Natural killer cell treated with Interleukin-12 subunit alpha and Interleukin-12 subunit beta and Interleukin-15 and Interleukin-18, amount 100 ng/mL, for 72 hours (primary cell): ENCODE measurements around the gene VPS13D. TPM values are rescaled to one million over a fixed set of nuclear protein-coding genes. Genes with fewer than 3 reads are reported as not detected.
A peak's percentile ranks its signal among the peaks of the same experiment; 100 is the strongest.
"Not testable (repeated sequence)": the region's sequence is repeated elsewhere in the genome, so short reads cannot be mapped to it uniquely, and the experiment has no call there.

Source experiments
- ATAC-seq, 2 donors: fragments of 150-1000 bp; cut with Tn5 transposase in 1 of 2; sonication (Bioruptor Pico), chemical (Tn5 transposase) in 1 of 2; 2 replicates each; pipeline ENCODE4 v1.10.0; 2021
- DNase-seq: peaks from one replicate; pipeline ENCODE4 v3.0.0; 2022; ENCODE audit warnings: low spot score
- H3K27ac Mint-ChIP-seq, 2 donors: 1 replicate in 1 of 2; 2 replicates in 1 of 2; pipeline ENCODE4 v1.8.0; 2022; ENCODE audit warnings: mixed read lengths in 2 of 2, mild to moderate bottlenecking in 1 of 2, moderate library complexity in 1 of 2
- H3K27me3 Mint-ChIP-seq, 2 donors: 1 replicate in 1 of 2; 2 replicates in 1 of 2; pipeline ENCODE4 v1.8.0; 2022; ENCODE audit warnings: mixed read lengths in 2 of 2
- H3K36me3 Mint-ChIP-seq: one replicate; pipeline ENCODE4 v1.8.0; 2022; ENCODE audit warnings: mixed read lengths
- H3K4me1 Mint-ChIP-seq, 2 donors: 1 replicate in 1 of 2; 2 replicates in 1 of 2; pipeline ENCODE4 v1.8.0; 2022; ENCODE audit warnings: low read depth in 2 of 2, mixed read lengths in 2 of 2, mild to moderate bottlenecking in 1 of 2
- H3K4me3 Mint-ChIP-seq: one replicate; pipeline ENCODE4 v1.8.0; 2022; ENCODE audit warnings: mixed read lengths
- H3K9me3 Mint-ChIP-seq: 2 replicates; pipeline ENCODE4 v1.8.0; 2022; ENCODE audit warnings: mixed read lengths
- total RNA-seq, 2 donors: library from RNA; stranded (reverse); gene quantifications; one replicate each; pipeline ENCODE4 v1.2.3, GENCODE V29; 2022

Gene VPS13D
- total RNA-seq, 2 donors from 2014 or later: 41.8 to 71.7 TPM

DNA sequence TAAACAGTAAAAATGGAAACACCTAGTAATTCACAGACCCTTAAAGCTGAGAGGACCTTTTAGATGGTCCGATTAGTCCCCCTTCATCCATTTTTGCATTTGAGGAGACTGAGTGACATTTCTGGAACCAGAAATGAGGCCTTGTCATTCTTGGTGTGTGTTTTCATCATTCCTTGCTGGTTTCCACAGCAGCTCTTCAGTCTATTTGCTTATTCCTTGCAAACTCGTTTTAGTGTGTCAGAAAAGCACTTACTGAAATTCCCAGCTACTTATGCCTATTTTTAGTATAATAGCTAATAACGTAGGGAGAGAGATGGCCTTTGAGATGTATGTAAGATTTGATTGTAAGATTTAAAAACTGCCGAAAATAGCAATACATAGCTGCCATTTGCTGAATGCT, 70.9 kb downstream of the VPS13D start:
- Mint-ChIP-seq H3K4me3 (no peak overlapping the region), H3K4me1 (peaks cover 13 to 21% of the 10 kb centered on the region in 2 donors), H3K27me3 (no peaks in the 10 kb centered on the region), H3K27ac (no peak overlapping the region), H3K9me3 (no peaks in the 10 kb centered on the region), H3K36me3 (peaks cover 15% of the 10 kb centered on the region)
- DNase-seq (no peak), ATAC-seq (no peak)

DNA sequence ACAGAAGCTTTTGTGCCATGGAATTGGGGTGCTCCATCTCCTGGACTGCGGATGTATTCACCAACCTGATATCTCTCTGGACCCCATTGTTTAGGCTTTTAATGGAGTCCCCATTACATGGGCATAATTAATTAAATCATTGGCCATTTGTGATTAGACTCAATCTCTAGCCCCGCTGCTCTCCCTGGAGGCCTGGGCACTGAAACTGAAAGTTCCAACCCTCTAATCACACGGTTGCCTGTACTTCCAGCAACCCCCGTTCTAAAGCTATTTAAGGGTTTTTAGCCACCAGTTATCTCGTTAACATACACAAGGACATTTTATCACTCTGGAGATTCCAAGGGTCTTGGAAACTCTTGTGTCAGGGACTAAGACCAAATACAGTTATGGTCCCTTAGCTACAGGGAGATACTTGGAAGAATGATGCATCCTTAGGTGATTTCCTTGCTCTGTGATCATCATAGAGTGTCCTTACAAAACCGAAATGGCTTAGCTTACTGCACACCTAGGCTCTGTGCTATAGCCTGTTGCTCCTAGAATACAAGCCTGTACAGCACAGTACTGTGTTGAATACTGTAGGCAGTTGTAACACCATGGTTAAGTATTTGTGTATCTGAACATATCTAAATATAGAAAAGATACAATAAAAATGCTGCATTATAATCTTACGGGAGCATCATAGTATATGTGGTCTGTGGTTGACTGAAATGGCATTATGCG, 71.8 kb downstream of the VPS13D start:
- DNase-seq (no peak), ATAC-seq (no peak)
- Mint-ChIP-seq H3K27me3 (no peaks in the 10 kb centered on the region), H3K9me3 (no peaks in the 10 kb centered on the region), H3K27ac (peak overlapping the region in 1 of 2 donors; percentile 33), H3K4me1 (peaks cover 7 to 11% of the 10 kb centered on the region in 2 donors), H3K4me3 (no peak overlapping the region), H3K36me3 (peaks cover 11% of the 10 kb centered on the region)

DNA sequence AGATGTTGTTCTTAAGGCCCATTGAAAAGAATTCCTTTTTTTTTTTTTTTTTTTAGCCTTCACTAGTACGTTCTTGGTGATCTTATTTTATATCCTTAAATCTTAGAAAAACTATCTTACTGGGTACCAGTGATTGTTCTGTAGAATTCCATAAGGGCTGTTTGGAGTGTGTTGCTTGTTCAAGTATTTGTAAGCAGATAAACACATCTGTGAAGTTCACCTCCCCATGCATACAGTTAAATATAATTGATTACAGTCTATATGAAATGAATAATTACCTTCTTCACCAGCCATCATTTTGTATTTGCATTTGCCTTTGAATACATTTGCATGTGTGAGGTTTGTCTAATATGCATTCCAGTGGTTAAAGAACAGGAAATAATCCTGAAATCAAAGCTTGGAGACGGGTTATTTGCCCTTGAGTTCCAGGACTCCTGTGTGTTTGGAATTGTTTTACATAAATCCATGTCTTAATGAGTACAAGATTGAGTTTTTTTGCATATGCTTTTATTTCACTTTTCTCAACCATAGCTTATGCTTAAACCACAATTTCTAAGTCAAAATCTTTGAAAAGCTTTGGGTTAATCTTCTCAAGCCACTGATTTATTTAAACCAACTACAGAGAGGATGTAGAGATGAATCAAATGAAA, 73.1 kb downstream of the VPS13D start:
- Mint-ChIP-seq H3K4me1 (peaks cover 0 to 7% of the 10 kb centered on the region in 2 donors), H3K4me3 (no peak overlapping the region), H3K27me3 (no peaks in the 10 kb centered on the region), H3K36me3 (peaks cover 17% of the 10 kb centered on the region), H3K9me3 (no peaks in the 10 kb centered on the region), H3K27ac (peak overlapping the region in 1 of 2 donors; percentile 47)
- no peak for DNase-seq
- ATAC-seq: no peak

- Mint-ChIP-seq H3K36me3 (peaks cover 28% of the 10 kb centered on the region), H3K27ac (no peak overlapping the region)
- no peak for DNase-seq
These were observed 75.5 kb downstream of the VPS13D start for GRCh38 chr1:12305377-12305776.

DNA sequence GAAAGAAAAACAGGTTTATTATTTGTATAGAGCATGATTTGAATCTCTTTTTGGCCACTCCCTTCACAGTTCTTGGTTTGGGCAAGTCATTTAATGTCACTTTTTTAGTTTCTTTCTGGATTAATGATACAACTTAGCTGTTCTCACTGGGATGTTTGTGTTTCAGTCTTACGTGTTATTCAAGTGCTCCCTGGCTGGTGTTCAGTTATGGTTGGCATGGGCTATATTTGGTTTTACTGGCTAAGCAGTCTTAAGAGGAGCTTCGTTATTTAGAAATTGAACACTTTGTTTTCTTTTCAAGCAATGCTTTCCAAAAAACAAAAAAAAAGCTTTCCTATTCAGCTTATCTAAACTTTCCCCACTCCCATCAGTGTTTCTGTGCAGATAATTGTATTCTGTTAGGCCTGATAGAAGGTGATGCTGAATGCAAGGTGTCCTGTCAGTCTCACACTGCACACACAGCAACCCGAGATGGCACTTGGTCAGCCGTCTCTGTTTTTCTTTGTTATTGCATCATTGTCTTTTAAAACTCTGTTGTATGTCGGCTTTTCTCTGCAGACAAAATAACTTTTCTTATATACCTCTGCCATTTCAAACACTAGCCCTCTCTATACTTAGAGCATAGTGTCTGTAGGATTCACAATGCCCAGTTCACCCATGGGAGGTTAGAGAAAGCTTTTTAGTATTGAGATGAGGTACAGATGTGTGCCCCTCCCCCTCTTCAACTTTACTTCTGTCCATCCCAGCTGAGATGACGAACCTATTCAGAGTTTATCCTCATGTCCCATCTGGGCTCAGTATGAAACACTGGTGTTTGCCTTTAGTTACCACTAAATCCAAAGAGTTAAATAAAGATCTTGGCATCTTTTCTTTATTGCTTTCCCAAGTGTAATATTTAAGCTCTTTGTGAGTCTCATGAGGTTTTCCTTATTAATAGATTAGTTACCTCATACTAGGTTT, 80.2 kb downstream of the VPS13D start:
- no peak for ATAC-seq
- H3K9me3 Mint-ChIP-seq: no peaks in the 10 kb centered on the region
- H3K4me3 Mint-ChIP-seq: no peak overlapping the region
- no peak overlapping the region for H3K27ac Mint-ChIP-seq
- no peaks in the 10 kb centered on the region for H3K4me1 Mint-ChIP-seq
- no peaks in the 10 kb centered on the region for H3K27me3 Mint-ChIP-seq
- DNase-seq: no peak
- peaks cover 22% of the 10 kb centered on the region for H3K36me3 Mint-ChIP-seq

More at GRCh38 chr1:12305377-12305776, 75.5 kb downstream of the VPS13D start:
- H3K9me3 Mint-ChIP-seq: no peaks in the 10 kb centered on the region
- peaks cover 0 to 7% of the 10 kb centered on the region in 2 donors for H3K4me1 Mint-ChIP-seq
- no peak for ATAC-seq
- no peaks in the 10 kb centered on the region for H3K27me3 Mint-ChIP-seq
- no peak overlapping the region for H3K4me3 Mint-ChIP-seq

DNA sequence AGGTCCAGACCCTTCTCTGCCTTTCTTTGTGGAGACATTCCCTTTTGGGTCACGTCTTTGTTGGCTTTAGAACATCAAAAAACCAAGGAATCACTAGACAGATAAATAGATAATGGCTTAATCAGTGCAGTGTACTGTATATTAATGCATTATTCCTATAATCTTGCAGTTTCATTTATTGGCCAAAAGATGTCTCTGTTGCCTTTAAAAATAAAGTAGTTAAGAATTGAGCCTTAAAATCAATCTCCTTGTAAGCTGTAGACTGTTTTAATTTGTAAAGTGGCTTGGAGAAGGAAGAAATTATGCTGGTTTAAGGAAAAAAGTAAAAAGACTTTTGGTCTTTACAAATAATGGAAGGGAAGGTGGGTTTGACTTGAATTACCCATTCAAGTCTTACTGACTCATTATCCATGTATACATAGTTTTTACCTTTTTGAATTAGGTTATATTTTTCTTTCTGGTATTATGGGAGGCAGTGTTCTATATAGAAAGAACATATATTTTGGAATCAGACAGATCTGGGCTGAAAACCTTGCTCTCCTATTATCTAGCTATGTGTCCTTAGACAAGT, 84.6 kb downstream of the VPS13D start:
- Mint-ChIP-seq H3K27ac (peak overlapping the region; percentile 28 to 31), H3K4me3 (no peak overlapping the region), H3K4me1 (no peaks in the 10 kb centered on the region), H3K27me3 (no peaks in the 10 kb centered on the region), H3K36me3 (peaks cover 23% of the 10 kb centered on the region), H3K9me3 (no peaks in the 10 kb centered on the region)
- DNase-seq (no peak), ATAC-seq (no peak)

GRCh38 chr1:12315146-12315545, 85.3 kb downstream of the VPS13D start:
- Mint-ChIP-seq H3K36me3 (peaks cover 24% of the 10 kb centered on the region), H3K27ac (peak overlapping the region in 1 of 2 donors; percentile 31), H3K4me3 (no peak overlapping the region), H3K27me3 (no peaks in the 10 kb centered on the region), H3K4me1 (no peaks in the 10 kb centered on the region), H3K9me3 (no peaks in the 10 kb centered on the region)
- no peak for DNase-seq
- no peak for ATAC-seq

DNA sequence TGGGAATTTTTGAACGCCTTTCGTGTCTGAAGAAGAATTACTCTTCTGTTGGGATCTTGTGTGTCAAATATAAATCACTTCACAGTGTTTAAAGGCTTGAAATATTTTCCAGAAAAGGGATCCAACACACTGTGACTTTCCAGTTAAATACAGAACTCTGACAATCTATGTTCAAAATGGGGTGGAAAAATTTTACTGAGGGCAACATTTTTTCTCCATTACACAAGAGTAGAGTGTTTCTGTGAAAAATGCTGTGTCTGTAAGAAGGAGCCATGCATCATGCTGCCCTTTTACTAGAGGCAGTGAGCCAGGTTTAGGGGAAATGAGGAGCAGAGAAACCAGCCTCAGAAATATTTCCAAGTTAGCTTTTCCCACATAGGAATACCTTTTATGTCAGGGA, 86.5 kb downstream of the VPS13D start:
- DNase-seq (no peak), ATAC-seq (no peak)
- no peaks in the 10 kb centered on the region for H3K27me3 Mint-ChIP-seq
- H3K9me3 Mint-ChIP-seq: no peaks in the 10 kb centered on the region
- no peak overlapping the region for H3K4me3 Mint-ChIP-seq
- peak overlapping the region in 1 of 2 donors; percentile 43 for H3K27ac Mint-ChIP-seq
- H3K36me3 Mint-ChIP-seq: peaks cover 30% of the 10 kb centered on the region
- peaks cover 4% of the 10 kb centered on the region in 2 donors for H3K4me1 Mint-ChIP-seq

DNA sequence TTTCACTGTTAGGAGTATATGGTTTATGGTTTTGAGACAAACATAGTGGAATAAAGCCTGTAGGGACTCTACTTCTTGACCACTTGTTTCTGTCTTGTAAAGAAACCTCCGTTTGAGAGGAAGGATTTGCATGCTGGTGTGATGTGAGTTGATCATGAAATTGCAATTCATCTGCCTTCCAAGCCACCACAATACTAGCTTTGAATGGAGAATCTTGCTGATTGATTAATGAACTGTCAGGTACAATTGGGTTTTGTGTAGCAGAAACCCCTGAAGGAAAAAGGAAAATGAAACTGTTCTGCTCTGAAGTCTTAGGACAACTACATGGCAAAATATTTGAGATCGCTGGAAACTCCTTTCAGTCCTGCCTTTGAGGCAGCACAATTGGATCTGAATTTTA, 90.7 kb downstream of the VPS13D start:
- H3K4me3 Mint-ChIP-seq: no peak overlapping the region
- no peak overlapping the region for H3K27ac Mint-ChIP-seq
- no peak for DNase-seq
- H3K4me1 Mint-ChIP-seq: peaks cover 4% of the 10 kb centered on the region in 2 donors
- ATAC-seq: no peak
- H3K36me3 Mint-ChIP-seq: peaks cover 33% of the 10 kb centered on the region
- no peaks in the 10 kb centered on the region for H3K27me3 Mint-ChIP-seq
- H3K9me3 Mint-ChIP-seq: no peaks in the 10 kb centered on the region

DNA sequence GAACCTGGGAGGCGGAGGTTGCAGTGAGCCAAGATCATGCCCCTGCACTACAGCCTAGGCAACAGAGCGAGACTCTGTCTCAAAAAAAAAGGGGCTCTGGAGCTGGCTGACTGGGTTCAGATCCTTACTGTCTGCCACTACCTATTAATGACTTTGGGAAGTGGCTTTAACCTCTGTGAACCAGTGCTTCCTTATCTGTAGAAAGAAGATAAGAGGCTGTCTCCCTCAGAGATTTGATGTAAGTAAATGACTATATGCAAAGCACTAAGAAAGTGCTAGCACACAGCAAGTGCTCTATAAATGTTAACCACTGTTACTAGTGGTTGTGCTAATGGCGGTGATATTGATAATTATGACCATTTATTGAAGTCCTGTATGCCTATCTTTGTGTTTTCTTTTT, 94.6 kb downstream of the VPS13D start:
- Mint-ChIP-seq H3K27me3 (no peaks in the 10 kb centered on the region), H3K4me1 (peaks cover 4% of the 10 kb centered on the region in 2 donors), H3K27ac (no peak overlapping the region), H3K36me3 (peaks cover 20% of the 10 kb centered on the region), H3K9me3 (no peaks in the 10 kb centered on the region), H3K4me3 (no peak overlapping the region)
- ATAC-seq (no peak), DNase-seq (no peak)

DNA sequence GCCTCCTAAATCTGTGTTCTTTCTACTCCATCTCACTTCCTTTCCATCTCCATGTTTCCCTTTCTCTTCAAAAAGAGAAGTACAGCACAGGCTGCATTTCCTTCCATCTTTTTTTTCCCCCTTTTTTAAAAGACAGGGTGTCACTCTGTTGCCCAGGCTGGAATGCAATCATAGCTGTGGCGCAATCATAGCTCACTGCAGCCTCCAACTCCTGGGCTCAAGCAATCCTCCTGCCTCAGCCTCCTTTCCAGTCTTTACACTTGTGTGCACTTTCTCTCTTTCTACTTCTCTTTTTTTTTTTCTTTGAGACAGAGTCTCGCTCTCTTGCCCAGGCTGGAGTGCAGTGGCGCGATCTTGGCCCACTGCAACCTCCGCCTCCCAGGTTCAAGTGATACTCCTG, 95.1 kb downstream of the VPS13D start:
- DNase-seq, H3K9me3 Mint-ChIP-seq, H3K4me1 Mint-ChIP-seq, H3K27me3 Mint-ChIP-seq, H3K4me3 Mint-ChIP-seq, ATAC-seq, H3K27ac Mint-ChIP-seq: not testable (repeated sequence)
- H3K36me3 Mint-ChIP-seq: peaks cover 14% of the 10 kb centered on the region

DNA sequence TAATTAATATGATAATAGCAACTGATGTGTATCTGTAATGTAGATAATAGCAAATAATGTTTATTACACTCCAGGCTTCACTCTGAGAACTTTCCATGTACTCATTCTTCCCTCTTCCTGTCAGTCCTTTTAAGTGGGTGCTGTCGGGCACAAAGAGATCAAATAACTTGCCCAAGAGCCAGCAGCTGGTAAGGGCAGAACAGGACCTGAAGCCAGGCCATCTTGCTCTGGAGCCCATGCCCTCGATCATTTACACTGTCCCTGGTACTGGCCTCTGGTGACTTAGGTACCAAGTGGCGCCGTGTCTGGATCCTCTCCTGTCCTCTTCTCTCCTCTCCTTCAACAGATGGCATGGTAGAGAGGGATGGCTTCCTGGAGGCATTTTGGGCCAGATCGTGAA, 97.2 kb downstream of the VPS13D start:
- H3K27ac Mint-ChIP-seq: no peak overlapping the region
- no peaks in the 10 kb centered on the region for H3K9me3 Mint-ChIP-seq
- DNase-seq (no peak), ATAC-seq (no peak)
- no peak overlapping the region for H3K4me3 Mint-ChIP-seq
- no peaks in the 10 kb centered on the region for H3K4me1 Mint-ChIP-seq
- H3K36me3 Mint-ChIP-seq: peaks cover 8% of the 10 kb centered on the region
- H3K27me3 Mint-ChIP-seq: no peaks in the 10 kb centered on the region

DNA sequence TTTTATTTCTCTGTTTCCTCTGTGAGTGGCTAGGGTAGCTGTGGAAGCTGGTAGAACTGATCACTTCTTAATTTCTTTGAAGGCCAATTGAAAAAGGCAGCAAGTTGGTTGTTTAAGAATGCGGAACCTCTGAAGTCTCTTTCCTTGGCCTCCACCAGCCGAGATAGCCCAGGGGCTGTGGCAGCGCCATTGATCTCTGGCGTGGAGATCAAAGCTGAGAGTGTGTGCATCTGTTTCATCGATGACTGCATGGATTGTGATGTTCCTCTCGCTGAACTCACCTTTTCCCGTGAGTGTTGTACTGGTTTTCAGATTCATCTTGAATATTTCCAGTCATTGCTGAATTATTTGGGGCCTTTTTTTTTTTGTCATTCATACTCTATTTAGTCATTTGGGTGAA, 97.7 kb downstream of the VPS13D start:
- DNase-seq: no peak
- H3K27me3 Mint-ChIP-seq: no peaks in the 10 kb centered on the region
- no peaks in the 10 kb centered on the region for H3K9me3 Mint-ChIP-seq
- no peaks in the 10 kb centered on the region for H3K4me1 Mint-ChIP-seq
- ATAC-seq: no peak
- H3K27ac Mint-ChIP-seq: no peak overlapping the region
- no peak overlapping the region for H3K4me3 Mint-ChIP-seq
- H3K36me3 Mint-ChIP-seq: peaks cover 8% of the 10 kb centered on the region
